ENCODE results near the gene DRD3.

DNA sequence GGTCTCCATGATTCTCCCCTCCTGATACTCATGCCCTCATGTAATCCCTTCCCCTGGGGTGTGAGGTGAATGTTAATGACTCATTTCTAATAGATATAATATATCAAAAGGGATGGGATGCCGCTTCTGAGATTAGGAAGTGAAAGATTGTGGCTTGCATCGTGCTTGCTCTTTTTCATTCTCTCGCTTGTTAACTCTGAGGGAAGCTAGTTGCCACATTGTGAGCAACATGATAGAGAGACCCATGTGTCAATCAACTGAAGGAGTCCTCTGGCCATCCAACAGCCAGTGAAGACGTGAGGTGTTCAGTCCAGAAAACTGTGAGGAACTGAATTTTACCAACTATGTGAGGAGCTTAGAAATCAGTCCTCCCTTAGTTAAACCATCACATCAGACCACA is 28.9 kb upstream of the DRD3 start:
- TF ChIP-seq POLR2A (IDR thresholded peaks at IDR 0.05): no peak
- TF ChIP-seq, protein P1, sequence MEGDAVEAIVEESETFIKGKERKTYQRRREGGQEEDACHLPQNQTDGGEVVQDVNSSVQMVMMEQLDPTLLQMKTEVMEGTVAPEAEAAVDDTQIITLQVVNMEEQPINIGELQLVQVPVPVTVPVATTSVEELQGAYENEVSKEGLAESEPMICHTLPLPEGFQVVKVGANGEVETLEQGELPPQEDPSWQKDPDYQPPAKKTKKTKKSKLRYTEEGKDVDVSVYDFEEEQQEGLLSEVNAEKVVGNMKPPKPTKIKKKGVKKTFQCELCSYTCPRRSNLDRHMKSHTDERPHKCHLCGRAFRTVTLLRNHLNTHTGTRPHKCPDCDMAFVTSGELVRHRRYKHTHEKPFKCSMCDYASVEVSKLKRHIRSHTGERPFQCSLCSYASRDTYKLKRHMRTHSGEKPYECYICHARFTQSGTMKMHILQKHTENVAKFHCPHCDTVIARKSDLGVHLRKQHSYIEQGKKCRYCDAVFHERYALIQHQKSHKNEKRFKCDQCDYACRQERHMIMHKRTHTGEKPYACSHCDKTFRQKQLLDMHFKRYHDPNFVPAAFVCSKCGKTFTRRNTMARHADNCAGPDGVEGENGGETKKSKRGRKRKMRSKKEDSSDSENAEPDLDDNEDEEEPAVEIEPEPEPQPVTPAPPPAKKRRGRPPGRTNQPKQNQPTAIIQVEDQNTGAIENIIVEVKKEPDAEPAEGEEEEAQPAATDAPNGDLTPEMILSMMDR (IDR thresholded peaks at IDR 0.05): no peak

Measured in adrenal gland (tissue), 5 donors.